ENCODE measurements around the gene NEK2. TPM values are rescaled to one million over a fixed set of nuclear protein-coding genes. Genes with fewer than 3 reads are reported as not detected.
"Not testable (repeated sequence)": the region's sequence is repeated elsewhere in the genome, so short reads cannot be mapped to it uniquely, and the experiment has no call there.

NEK2 gene
- 10 to 100 TPM in 1 of 4 donors, 1 to 10 TPM in 3; 2.4 to 11.8 (median 6.5) TPM for total RNA-seq

DNA sequence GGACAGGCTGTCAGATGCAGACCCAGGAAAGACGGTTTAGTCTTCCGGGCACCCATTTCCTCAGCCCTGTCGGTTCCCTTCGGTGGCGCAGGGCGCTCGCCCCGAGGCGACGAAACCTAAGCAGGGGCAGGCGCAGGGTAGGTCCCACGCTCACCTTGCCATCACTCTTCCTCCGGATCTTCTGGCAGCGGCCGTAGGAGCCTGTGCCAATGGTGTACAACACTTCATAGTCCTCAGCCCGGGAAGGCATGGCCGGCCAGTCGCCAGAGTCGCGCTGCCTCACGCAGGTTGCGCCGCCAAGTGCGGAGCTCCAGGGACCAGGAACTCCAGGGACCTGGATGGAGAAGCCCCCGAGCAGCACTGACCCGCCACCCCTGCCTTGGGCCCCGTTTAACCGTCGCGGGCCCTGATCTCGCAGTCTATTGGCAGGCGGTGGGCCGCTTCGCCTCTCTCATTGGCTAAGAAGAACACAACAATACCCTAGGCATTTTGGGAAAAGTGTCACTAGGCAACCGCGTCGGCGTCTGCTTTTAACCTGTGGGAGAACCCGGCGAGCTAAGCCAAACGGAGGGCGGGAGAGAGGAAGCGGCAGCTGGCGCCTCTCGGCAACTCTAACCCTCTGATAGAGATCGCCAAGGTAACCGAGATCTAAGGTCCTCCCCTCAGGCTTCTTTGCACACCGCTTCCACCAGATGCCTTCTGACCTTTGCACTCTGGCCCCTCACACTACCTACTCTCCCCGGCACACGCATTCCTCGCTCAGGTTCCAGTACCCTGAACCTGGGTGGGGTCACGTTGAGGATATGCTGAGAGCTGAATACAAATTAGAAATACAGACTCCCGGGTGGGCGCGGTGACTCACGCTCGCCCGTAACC is at the start of gene NEK2:
NEK2 (minus strand) TSS at position 392 of the 876 bp plus-strand sequence; CDS start at position 250, 142 bp downstream.
- H3K27me3 ChIP-seq, result no peaks in the 10 kb centered on the region
- H3K9me3 ChIP-seq, result no peaks in the 10 kb centered on the region
- H3K27ac ChIP-seq, result peak within 1 kb of the TSS in 3 of 4 donors; percentile 34 to 37 (median 36)
- H3K36me3 ChIP-seq, result no peaks in the 10 kb centered on the region
- H3K4me3 ChIP-seq, result peak within 1 kb of the TSS; percentile 49 to 73 (median 55)
- 0 to 1% methylated on average over 11 to 30 of the region's 58 CpGs for WGBS, 2 donors
- H3K4me1 ChIP-seq, result peaks cover 8 to 20% (median 10%) of the 10 kb centered on the region in 3 donors
- intact Hi-C loops (cut with DNase I), result no loop called here
- TF ChIP-seq, protein P1, sequence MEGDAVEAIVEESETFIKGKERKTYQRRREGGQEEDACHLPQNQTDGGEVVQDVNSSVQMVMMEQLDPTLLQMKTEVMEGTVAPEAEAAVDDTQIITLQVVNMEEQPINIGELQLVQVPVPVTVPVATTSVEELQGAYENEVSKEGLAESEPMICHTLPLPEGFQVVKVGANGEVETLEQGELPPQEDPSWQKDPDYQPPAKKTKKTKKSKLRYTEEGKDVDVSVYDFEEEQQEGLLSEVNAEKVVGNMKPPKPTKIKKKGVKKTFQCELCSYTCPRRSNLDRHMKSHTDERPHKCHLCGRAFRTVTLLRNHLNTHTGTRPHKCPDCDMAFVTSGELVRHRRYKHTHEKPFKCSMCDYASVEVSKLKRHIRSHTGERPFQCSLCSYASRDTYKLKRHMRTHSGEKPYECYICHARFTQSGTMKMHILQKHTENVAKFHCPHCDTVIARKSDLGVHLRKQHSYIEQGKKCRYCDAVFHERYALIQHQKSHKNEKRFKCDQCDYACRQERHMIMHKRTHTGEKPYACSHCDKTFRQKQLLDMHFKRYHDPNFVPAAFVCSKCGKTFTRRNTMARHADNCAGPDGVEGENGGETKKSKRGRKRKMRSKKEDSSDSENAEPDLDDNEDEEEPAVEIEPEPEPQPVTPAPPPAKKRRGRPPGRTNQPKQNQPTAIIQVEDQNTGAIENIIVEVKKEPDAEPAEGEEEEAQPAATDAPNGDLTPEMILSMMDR (IDR thresholded peaks at IDR 0.05), result no peak
- no peak for TF ChIP-seq POLR2A (IDR thresholded peaks at IDR 0.05)
- peak; percentile 50 for DNase-seq

DNA sequence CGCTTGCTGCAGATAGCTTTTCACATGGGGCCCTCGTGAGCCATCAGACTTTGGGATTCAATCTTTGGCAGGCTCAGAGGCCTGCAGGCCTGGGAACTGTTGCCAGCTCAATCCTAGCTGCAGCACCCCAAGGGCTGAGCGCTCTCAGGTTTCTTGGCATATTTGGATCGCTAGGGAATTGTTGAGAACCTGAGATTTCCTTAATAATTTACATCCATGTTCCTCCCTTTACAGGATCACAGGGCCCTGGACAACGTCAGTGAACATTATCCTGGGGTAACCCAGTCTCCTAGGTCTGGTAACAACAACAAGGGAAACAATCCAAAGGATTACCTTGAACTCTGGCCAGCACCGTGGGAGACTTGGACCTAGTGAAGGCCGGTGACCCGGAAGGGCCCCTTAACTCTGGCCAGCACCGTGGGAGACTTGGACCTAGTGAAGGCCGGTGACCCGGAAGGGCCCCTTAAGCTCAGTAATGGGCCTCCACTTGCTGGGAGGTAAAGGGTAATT is 49.3 kb upstream of the NEK2 start:
- H3K9me3 ChIP-seq, result no peaks in the 10 kb centered on the region
- TF ChIP-seq, protein P1 (IDR thresholded peaks at IDR 0.05), result no peak
- TF ChIP-seq POLR2A (IDR thresholded peaks at IDR 0.05), result no peak
- intact Hi-C loops (cut with DNase I), result no loop called here
- no peaks in the 10 kb centered on the region for H3K4me1 ChIP-seq
- H3K36me3 ChIP-seq, result no peaks in the 10 kb centered on the region
- H3K27me3 ChIP-seq, result peaks cover 0 to 4% (median 0%) of the 10 kb centered on the region in 4 donors
- H3K27ac ChIP-seq, result no peak overlapping the region
- no peak overlapping the region for H3K4me3 ChIP-seq
- DNase-seq, result no peak
- 75 to 83% methylated on average over 7 to 9 of the region's 11 CpGs for WGBS, 2 donors

DNA sequence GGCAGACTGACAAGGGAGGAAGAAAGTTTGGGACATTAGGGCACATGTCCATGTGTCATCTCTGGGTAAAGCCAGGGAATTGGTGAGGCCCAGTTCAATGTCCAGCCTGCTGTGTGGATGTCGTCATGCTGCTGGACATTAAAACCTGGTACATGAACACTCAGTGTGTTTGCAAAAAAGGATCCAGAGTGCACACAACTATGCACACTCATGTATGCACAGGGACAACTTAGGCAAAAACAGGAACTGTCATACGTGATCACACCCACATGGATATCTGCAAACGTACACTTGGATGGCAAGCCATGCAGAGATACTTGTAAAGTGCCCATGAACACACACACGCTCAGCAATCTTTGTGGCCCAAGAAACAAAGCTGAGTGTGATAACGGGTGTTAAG is 47.9 kb upstream of the NEK2 start:
- intact Hi-C loops (cut with DNase I), result no loop called here
- 76 to 87% methylated on average over 5 of the region's 5 CpGs for WGBS, 2 donors
- TF ChIP-seq, protein P1 (IDR thresholded peaks at IDR 0.05), result no peak
- TF ChIP-seq POLR2A (IDR thresholded peaks at IDR 0.05), result no peak
- Histone ChIP-seq H3K4me3 (no peak overlapping the region), H3K36me3 (no peaks in the 10 kb centered on the region), H3K4me1 (no peaks in the 10 kb centered on the region), H3K27me3 (peaks cover 0 to 4% (median 0%) of the 10 kb centered on the region in 4 donors), H3K27ac (no peak overlapping the region), H3K9me3 (no peaks in the 10 kb centered on the region)
- DNase-seq, result no peak

DNA sequence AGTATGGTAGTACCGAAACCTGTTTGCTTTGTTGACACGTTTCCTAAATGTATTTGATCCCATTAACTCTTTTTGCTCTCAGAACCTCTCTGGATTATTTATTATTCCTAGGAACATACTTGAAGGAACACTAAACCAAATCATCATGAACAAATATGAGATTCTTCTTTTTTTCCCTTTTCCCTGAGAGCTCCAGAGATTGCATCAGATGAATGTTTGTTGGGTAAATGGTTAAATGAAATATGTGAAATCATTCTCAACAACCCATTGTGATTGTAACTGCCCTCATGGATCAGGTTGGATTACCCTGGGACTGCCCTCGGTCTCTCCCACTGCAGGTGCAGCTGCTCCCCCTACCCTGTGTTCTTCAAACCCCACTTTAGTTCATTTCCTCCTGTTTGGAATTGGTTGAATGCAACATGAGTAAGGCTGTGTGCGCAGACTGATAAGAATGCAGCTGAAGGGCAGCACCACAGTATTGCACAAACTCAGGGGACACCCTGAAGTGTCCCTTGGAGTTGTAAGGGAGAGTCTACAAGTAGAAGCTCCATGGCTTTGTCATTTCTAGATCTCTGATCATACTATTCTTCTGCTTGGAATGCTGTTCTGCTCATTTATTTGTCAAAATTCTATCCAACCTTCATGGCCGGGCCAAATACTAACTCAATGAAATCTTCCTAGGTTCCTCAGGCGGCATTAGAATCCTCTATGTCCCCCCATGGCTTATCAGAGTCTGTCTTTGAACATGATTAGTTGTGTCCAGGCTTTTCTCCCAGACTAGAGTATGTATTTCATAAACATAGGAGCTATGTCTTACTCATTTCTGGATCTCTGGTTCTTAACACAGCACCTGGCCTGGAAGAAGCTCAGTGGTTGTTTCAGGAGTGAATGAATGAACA is 47.1 kb upstream of the NEK2 start:
- Histone ChIP-seq H3K4me1 (no peaks in the 10 kb centered on the region), H3K36me3 (no peaks in the 10 kb centered on the region), H3K9me3 (no peaks in the 10 kb centered on the region), H3K4me3 (no peak overlapping the region), H3K27me3 (peaks cover 0 to 4% (median 0%) of the 10 kb centered on the region in 4 donors), H3K27ac (no peak overlapping the region)
- no peak for DNase-seq
- 88 to 92% methylated on average over 5 to 6 of the region's 6 CpGs for WGBS, 2 donors
- no peak for TF ChIP-seq POLR2A (IDR thresholded peaks at IDR 0.05)
- TF ChIP-seq, protein P1 (IDR thresholded peaks at IDR 0.05), result no peak
- intact Hi-C loops (cut with DNase I), result no loop called here

DNA sequence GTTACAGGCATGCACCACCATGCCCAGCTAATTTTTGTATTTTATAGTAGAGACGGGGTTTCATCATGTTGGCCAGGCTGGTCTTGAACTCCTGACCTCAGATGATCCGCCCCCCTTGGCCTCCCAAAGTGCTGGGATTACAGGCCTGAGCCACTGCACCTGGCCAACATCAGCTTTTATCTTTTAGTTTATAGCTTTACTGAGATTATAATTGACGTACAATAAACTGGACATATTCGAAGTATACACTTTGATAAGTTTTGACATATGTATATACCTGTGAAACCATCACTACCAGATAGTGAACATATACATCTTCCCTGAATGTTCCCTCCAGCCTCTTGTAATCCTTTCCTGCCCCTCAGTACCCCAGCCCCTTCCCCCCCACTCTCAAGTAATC is 41.1 kb upstream of the NEK2 start:
- H3K27ac ChIP-seq; H3K4me1 ChIP-seq; H3K36me3 ChIP-seq; DNase-seq; H3K9me3 ChIP-seq; H3K4me3 ChIP-seq; intact Hi-C loops (cut with DNase I); H3K27me3 ChIP-seq: not testable (repeated sequence)
- WGBS, 2 donors, result 83 to 87% methylated on average over 4 of the region's 4 CpGs
